ENCODE measurements around the gene LEKR1.

LEKR1 gene

DNA sequence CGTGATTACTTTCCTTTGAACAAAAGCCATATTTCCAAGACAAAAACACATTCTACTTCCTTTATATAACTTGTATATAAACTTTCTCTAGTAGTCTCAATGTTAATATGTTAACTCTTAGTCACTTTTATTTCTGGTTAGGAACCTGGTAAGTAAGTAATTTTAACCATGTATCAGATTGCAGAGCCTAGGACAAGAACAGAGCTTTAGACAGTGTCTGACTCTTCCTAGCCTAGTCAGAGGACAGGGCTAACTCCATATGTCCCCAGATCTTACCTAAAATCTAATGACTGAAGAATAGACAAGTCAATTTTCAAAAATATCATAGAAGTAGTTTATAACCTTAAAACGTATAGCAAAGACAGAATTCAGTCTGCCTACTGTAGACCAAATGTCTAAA lies 8.3 kb downstream of the LEKR1 start:
- Histone ChIP-seq H3K27me3 (ENCODE audit: control insufficient read depth in 5 of 5, insufficient read depth in 4 of 5, low read length in 5 of 5) (no peaks in the 10 kb centered on the region), H3K36me3 (ENCODE audit: control insufficient read depth in 5 of 5, insufficient read depth in 5 of 5, low read length in 5 of 5) (no peaks in the 10 kb centered on the region), H3K9me3 (ENCODE audit: control insufficient read depth in 5 of 5, low read length in 5 of 5) (no peaks in the 10 kb centered on the region), H3K4me1 (ENCODE audit: control insufficient read depth in 5 of 5, insufficient read depth in 5 of 5, low read length in 5 of 5) (no peaks in the 10 kb centered on the region), H3K4me3 (ENCODE audit: low read depth in 1 of 5, low read length in 5 of 5) (no peak overlapping the region), H3K9ac (ENCODE audit: low read length in 5 of 5) (no peak overlapping the region), H3K27ac (ENCODE audit: low read depth, low read length) (no peak overlapping the region)

DNA sequence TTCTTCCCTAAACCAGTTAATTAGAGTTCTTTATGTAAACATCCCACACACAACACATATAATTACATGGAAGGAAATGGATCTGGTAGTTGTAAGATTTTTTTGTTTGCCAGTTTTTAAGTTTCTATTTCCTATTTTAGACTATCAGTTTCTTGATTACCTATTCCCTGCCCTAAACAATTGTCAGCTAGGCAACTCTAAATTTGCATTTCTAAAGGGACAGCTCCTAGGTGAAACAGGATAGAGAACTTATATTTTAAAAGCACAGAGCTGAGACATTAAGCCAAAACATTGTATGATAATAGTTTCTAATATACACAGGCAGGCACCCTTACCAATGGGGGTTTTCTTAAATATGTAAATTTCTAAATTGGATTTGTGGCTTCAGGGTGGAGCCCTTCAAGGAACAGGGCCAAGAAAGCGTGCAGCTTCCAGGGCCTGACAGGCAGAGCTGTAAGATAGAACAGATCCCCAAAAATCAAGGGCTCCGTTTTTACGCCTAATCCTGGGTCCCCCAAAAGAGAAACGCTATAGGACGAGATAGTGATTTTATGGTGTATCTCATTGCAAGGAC lies 8.9 kb downstream of the LEKR1 start:
- H3K9me3 ChIP-seq (ENCODE audit: control insufficient read depth in 5 of 5, low read length in 5 of 5) = no peaks in the 10 kb centered on the region
- H3K27ac ChIP-seq (ENCODE audit: low read depth, low read length) = no peak overlapping the region
- H3K36me3 ChIP-seq (ENCODE audit: control insufficient read depth in 5 of 5, insufficient read depth in 5 of 5, low read length in 5 of 5) = no peaks in the 10 kb centered on the region
- H3K9ac ChIP-seq (ENCODE audit: low read length in 5 of 5) = no peak overlapping the region
- no peaks in the 10 kb centered on the region for H3K4me1 ChIP-seq (ENCODE audit: control insufficient read depth in 5 of 5, insufficient read depth in 5 of 5, low read length in 5 of 5)
- no peaks in the 10 kb centered on the region for H3K27me3 ChIP-seq (ENCODE audit: control insufficient read depth in 5 of 5, insufficient read depth in 4 of 5, low read length in 5 of 5)
- no peak overlapping the region for H3K4me3 ChIP-seq (ENCODE audit: low read depth in 1 of 5, low read length in 5 of 5)

DNA sequence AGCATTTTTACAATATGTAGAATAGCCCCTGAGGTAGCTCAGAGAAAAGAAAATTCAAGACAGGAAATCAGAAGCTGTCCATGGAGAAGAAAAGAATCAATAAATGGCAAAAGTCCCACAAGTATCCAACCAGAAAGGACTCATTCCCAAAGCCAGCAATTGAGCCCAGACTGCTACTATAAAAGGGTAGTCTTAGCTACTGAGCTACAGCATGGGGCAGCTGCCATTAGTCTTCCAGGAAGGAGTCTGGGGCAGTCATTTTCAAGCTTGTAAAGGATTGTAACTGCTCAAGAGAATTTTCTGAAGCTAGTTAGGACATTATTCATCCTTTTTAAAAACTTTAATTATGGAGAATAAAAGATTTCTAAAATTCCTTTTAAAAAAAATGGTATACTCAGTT lies 10.5 kb downstream of the LEKR1 start:
- Histone ChIP-seq H3K36me3 (ENCODE audit: control insufficient read depth in 5 of 5, insufficient read depth in 5 of 5, low read length in 5 of 5) (no peaks in the 10 kb centered on the region), H3K4me3 (ENCODE audit: low read depth in 1 of 5, low read length in 5 of 5) (no peak overlapping the region), H3K27me3 (ENCODE audit: control insufficient read depth in 5 of 5, insufficient read depth in 4 of 5, low read length in 5 of 5) (no peaks in the 10 kb centered on the region), H3K9me3 (ENCODE audit: control insufficient read depth in 5 of 5, low read length in 5 of 5) (no peaks in the 10 kb centered on the region), H3K9ac (ENCODE audit: low read length in 5 of 5) (no peak overlapping the region), H3K4me1 (ENCODE audit: control insufficient read depth in 5 of 5, insufficient read depth in 5 of 5, low read length in 5 of 5) (no peaks in the 10 kb centered on the region), H3K27ac (ENCODE audit: low read depth, low read length) (no peak overlapping the region)

DNA sequence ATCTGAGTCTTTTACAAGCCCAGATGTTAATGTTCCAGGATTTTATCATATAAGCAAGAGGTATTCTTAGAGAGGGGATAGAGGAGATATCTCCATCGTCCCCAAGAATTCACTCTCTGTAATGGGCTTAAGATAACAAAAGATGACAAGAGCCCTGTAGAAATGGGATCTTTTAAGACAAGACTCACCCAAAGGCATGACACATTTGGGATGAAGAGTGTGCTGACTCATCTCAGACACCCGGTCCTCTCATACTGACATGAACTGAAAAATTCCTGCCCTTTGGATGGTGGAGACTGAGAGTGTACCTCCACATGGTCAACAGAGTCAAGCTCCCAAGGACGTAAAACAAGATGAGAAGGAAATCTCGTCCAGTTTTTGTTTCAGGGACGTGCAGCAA lies 11.0 kb downstream of the LEKR1 start:
- no peaks in the 10 kb centered on the region for H3K36me3 ChIP-seq (ENCODE audit: control insufficient read depth in 5 of 5, insufficient read depth in 5 of 5, low read length in 5 of 5)
- H3K4me1 ChIP-seq (ENCODE audit: control insufficient read depth in 5 of 5, insufficient read depth in 5 of 5, low read length in 5 of 5) = no peaks in the 10 kb centered on the region
- H3K27ac ChIP-seq (ENCODE audit: low read depth, low read length) = no peak overlapping the region
- H3K9me3 ChIP-seq (ENCODE audit: control insufficient read depth in 5 of 5, low read length in 5 of 5) = no peaks in the 10 kb centered on the region
- H3K27me3 ChIP-seq (ENCODE audit: control insufficient read depth in 5 of 5, insufficient read depth in 4 of 5, low read length in 5 of 5) = no peaks in the 10 kb centered on the region
- H3K4me3 ChIP-seq (ENCODE audit: low read depth in 1 of 5, low read length in 5 of 5) = no peak overlapping the region
- H3K9ac ChIP-seq (ENCODE audit: low read length in 5 of 5) = no peak overlapping the region

DNA sequence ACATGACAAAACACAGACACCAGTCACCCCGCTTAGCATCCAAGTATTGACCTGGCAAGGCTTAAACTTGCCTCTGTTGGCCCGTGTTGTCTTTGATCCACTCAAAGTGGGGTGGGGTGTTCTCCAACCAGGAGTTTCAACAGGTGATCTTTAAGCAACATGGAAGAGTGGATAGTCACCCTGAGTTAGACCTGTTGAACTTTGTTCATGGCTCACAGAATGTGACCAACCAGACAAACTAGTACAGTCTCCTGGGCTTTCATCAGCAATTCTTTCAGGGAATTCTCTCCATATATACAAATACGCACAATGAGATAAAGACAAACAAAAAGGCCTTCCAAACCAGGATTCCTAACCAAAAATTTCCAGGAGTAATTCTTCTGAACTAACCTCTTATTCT lies 11.9 kb downstream of the LEKR1 start:
- Histone ChIP-seq H3K27ac (ENCODE audit: low read depth, low read length) (no peak overlapping the region), H3K4me1 (ENCODE audit: control insufficient read depth in 5 of 5, insufficient read depth in 5 of 5, low read length in 5 of 5) (no peaks in the 10 kb centered on the region), H3K9me3 (ENCODE audit: control insufficient read depth in 5 of 5, low read length in 5 of 5) (no peaks in the 10 kb centered on the region), H3K36me3 (ENCODE audit: control insufficient read depth in 5 of 5, insufficient read depth in 5 of 5, low read length in 5 of 5) (no peaks in the 10 kb centered on the region), H3K4me3 (ENCODE audit: low read depth in 1 of 5, low read length in 5 of 5) (no peak overlapping the region), H3K27me3 (ENCODE audit: control insufficient read depth in 5 of 5, insufficient read depth in 4 of 5, low read length in 5 of 5) (no peaks in the 10 kb centered on the region), H3K9ac (ENCODE audit: low read length in 5 of 5) (no peak overlapping the region)

DNA sequence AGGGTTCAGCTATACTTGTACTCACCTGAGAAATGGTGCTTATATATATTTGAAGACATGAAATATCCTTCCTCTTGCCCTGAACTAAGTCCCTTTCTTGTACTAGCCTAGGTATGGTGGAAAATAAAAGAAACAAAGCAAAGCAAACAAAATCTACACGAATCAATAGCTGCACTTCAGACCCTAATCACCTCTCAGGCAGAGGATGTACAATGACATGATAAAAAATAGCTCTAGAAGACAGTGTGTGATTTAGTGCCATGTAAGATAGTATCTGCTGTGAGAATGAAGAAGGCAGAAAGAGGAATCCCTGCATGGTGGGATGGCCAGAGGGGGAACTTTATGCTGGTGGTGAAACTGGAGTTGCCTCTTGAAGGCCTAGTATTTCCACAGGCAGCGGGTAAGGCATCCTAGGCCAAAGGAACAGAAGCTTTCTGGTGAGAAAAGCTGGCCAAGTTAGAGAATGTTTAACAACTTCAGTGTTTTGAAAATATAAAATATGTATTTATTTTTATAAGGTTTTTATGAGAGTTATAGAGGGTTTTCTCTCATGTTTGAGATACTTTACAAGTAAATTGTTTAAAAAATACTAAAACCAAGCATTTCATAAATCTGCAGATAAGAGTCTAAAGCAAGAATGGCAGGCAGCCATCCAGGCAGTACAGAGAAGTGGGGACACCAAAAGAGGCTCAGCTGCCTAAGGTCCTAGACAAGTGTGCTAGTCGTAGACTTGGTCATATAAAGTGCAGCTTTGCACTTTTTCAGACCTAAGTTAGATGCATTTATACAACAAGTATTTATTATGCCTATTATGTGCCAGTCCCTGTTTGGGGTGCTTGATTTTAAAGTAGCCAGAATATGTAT lies 14.9 kb downstream of the LEKR1 start:
- Histone ChIP-seq H3K4me3 (ENCODE audit: low read depth in 1 of 5, low read length in 5 of 5) (no peak overlapping the region), H3K36me3 (ENCODE audit: control insufficient read depth in 5 of 5, insufficient read depth in 5 of 5, low read length in 5 of 5) (no peaks in the 10 kb centered on the region), H3K27me3 (ENCODE audit: control insufficient read depth in 5 of 5, insufficient read depth in 4 of 5, low read length in 5 of 5) (no peaks in the 10 kb centered on the region), H3K9me3 (ENCODE audit: control insufficient read depth in 5 of 5, low read length in 5 of 5) (no peaks in the 10 kb centered on the region), H3K4me1 (ENCODE audit: control insufficient read depth in 5 of 5, insufficient read depth in 5 of 5, low read length in 5 of 5) (no peaks in the 10 kb centered on the region), H3K27ac (ENCODE audit: low read depth, low read length) (no peak overlapping the region), H3K9ac (ENCODE audit: low read length in 5 of 5) (no peak overlapping the region)

DNA sequence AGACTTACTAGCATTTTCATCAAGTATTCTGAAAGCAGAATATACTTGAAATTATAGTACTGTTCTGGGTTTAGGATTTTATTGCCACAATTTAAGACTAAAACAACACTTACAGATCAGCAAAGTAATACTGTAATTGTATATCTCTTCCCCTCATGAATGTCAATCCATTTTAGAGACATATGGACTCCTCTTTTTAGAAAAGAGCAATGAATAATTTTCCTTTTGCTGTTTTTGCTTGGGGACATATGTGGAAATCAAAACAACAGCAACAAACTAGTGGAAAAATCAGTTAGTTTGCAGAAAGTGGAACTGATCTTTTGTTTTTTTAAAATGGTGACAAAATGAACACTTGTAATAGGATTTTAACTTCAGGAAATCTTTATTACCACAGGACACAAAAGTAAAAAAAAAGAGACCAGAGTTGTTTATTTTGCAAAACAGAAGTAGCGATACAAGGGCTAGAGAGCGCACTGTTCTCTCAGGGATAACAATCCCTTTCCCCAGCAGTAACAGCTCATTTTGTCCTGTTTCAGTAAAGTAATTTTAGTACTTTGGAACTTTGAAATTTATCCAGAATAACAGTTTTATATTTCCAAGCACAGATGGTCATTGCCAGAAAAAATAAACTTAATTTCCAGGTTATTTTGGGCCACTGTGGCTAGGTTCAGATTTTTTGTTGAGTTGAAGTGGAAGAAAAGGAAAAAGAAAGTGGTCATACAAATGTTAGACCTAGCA lies 17.1 kb downstream of the LEKR1 start:
- H3K27me3 ChIP-seq (ENCODE audit: control insufficient read depth in 5 of 5, insufficient read depth in 4 of 5, low read length in 5 of 5) = no peaks in the 10 kb centered on the region
- H3K4me1 ChIP-seq (ENCODE audit: control insufficient read depth in 5 of 5, insufficient read depth in 5 of 5, low read length in 5 of 5) = no peaks in the 10 kb centered on the region
- no peaks in the 10 kb centered on the region for H3K9me3 ChIP-seq (ENCODE audit: control insufficient read depth in 5 of 5, low read length in 5 of 5)
- no peak overlapping the region for H3K27ac ChIP-seq (ENCODE audit: low read depth, low read length)
- H3K9ac ChIP-seq (ENCODE audit: low read length in 5 of 5) = no peak overlapping the region
- no peak overlapping the region for H3K4me3 ChIP-seq (ENCODE audit: low read depth in 1 of 5, low read length in 5 of 5)
- no peaks in the 10 kb centered on the region for H3K36me3 ChIP-seq (ENCODE audit: control insufficient read depth in 5 of 5, insufficient read depth in 5 of 5, low read length in 5 of 5)

DNA sequence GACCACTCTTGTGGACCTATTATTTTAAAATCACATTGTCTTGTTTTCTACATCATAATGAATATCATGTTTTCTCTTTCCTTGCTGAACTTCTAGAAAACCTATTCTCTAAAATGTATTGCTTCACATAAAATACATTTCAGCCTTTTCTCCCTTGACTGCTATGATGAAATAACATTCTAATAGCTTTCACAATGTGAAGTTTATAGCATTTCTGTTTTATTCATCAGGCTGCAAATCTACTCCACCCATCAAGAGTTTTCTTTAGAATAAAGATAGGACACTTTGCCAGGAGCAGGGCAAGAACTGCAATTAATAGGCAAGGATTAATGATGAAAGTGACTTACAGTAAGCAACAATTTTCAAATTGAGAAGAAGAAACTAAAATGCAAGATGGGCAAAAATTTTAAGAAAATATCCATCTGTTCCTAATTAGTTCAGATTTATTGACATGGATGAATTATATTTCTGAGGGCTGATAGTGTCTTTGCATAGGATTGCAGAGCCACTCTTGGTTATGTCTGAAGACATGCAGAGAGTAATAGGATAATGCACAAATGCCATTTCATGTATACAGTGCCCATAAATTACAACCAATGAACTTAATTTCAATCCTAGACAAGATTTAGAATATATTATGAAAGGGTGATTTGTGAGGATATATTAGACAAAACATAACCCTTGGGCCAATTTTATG lies 21.7 kb downstream of the LEKR1 start:
- Histone ChIP-seq H3K4me1 (ENCODE audit: control insufficient read depth in 5 of 5, insufficient read depth in 5 of 5, low read length in 5 of 5) (no peaks in the 10 kb centered on the region), H3K4me3 (ENCODE audit: low read depth in 1 of 5, low read length in 5 of 5) (no peak overlapping the region), H3K9ac (ENCODE audit: low read length in 5 of 5) (no peak overlapping the region), H3K9me3 (ENCODE audit: control insufficient read depth in 5 of 5, low read length in 5 of 5) (no peaks in the 10 kb centered on the region), H3K27me3 (ENCODE audit: control insufficient read depth in 5 of 5, insufficient read depth in 4 of 5, low read length in 5 of 5) (no peaks in the 10 kb centered on the region), H3K27ac (ENCODE audit: low read depth, low read length) (no peak overlapping the region), H3K36me3 (ENCODE audit: control insufficient read depth in 5 of 5, insufficient read depth in 5 of 5, low read length in 5 of 5) (no peaks in the 10 kb centered on the region)

DNA sequence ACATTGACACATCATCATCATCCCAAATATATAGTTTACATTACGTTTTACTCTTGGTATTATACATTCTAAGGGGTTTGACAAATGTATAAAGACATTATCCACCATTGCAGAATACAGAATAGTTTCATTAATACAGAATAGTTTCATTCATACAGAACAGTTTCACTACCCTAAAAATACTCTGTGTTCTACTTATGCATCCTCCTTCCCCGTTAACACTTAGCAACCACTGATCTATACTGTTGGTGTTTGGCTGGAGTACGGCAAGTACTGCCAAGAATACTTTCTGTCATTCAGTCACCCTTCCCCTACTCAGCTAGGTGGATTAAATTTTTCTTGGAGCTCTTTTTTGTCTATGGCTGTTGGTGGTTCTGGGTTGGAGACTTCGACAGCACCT lies 33.4 kb downstream of the LEKR1 start:
- Histone ChIP-seq H3K4me3 (ENCODE audit: low read depth in 1 of 5, low read length in 5 of 5) (no peak overlapping the region), H3K27me3 (ENCODE audit: control insufficient read depth in 5 of 5, insufficient read depth in 4 of 5, low read length in 5 of 5) (no peaks in the 10 kb centered on the region), H3K36me3 (ENCODE audit: control insufficient read depth in 5 of 5, insufficient read depth in 5 of 5, low read length in 5 of 5) (no peaks in the 10 kb centered on the region), H3K27ac (ENCODE audit: low read depth, low read length) (no peak overlapping the region), H3K9ac (ENCODE audit: low read length in 5 of 5) (no peak overlapping the region), H3K4me1 (ENCODE audit: control insufficient read depth in 5 of 5, insufficient read depth in 5 of 5, low read length in 5 of 5) (no peaks in the 10 kb centered on the region), H3K9me3 (ENCODE audit: control insufficient read depth in 5 of 5, low read length in 5 of 5) (no peaks in the 10 kb centered on the region)

DNA sequence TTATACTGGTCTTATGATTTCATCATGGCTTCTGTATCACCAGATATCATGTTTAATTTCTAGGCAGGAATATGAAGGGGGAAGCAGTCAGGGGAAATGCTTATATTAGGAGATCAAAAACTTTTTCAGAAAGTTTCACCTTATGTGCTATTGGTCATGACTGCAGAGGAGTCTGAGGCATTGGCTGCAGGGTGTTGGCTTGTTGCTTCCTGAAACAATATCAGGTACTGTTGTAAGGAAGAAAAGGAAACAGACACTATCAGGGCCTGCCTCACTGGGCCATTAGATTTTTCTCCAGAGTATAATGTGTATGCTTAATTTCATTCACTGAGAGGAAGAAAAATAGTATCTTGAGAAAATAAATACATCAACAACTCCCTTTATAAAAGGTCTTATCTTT lies 34.7 kb downstream of the LEKR1 start:
- no peaks in the 10 kb centered on the region for H3K9me3 ChIP-seq (ENCODE audit: control insufficient read depth in 5 of 5, low read length in 5 of 5)
- H3K4me3 ChIP-seq (ENCODE audit: low read depth in 1 of 5, low read length in 5 of 5) = no peak overlapping the region
- H3K4me1 ChIP-seq (ENCODE audit: control insufficient read depth in 5 of 5, insufficient read depth in 5 of 5, low read length in 5 of 5) = no peaks in the 10 kb centered on the region
- H3K27me3 ChIP-seq (ENCODE audit: control insufficient read depth in 5 of 5, insufficient read depth in 4 of 5, low read length in 5 of 5) = no peaks in the 10 kb centered on the region
- H3K27ac ChIP-seq (ENCODE audit: low read depth, low read length) = no peak overlapping the region
- no peak overlapping the region for H3K9ac ChIP-seq (ENCODE audit: low read length in 5 of 5)
- no peaks in the 10 kb centered on the region for H3K36me3 ChIP-seq (ENCODE audit: control insufficient read depth in 5 of 5, insufficient read depth in 5 of 5, low read length in 5 of 5)
